Spinal cord (tissue), 10 donors: Measurements from ENCODE around the gene LDB1. TPM values are rescaled to one million over a fixed set of nuclear protein-coding genes. Genes with fewer than 3 reads are reported as not detected.
A peak's percentile ranks its signal among the peaks of the same experiment; 100 is the strongest.

Source experiments
- DNase-seq, 6 donors: peaks; one replicate each; pipeline versions ENCODE4 v3.0.0 to v3.0.0-alpha.2; 2013 to 2015; ENCODE audit warnings: low spot score in 6 of 6, low read depth in 4 of 6
- H3K27ac ChIP-seq: one replicate; pipeline ENCODE4 v1.5.1; 2013; ENCODE audit warnings: low read depth, low read length, control low read depth
- H3K27me3 ChIP-seq: one replicate; pipeline ENCODE4 v1.6.1; 2013; ENCODE audit warnings: low read length; ENCODE audit not compliant: control insufficient read depth, insufficient read depth
- H3K36me3 ChIP-seq: one replicate; pipeline ENCODE4 v1.6.1; 2013; ENCODE audit warnings: low read length; ENCODE audit not compliant: control insufficient read depth, insufficient read depth
- H3K4me1 ChIP-seq: one replicate; pipeline ENCODE4 v1.6.1; 2013; ENCODE audit warnings: low read length; ENCODE audit not compliant: control insufficient read depth, insufficient read depth
- H3K4me3 ChIP-seq: one replicate; pipeline ENCODE4 v1.5.1; 2013; ENCODE audit warnings: low read depth, low read length, control low read depth
- H3K9me3 ChIP-seq: one replicate; pipeline ENCODE4 v1.6.1; 2013; ENCODE audit warnings: low read length; ENCODE audit not compliant: control insufficient read depth, insufficient read depth
- WGBS: methylation state at CpG from one replicate; pipeline ENCODE4 v1.1.5; 2013; ENCODE audit warnings: missing lambda C conversion rate; ENCODE audit not compliant: insufficient coverage; 5-methylcytosine and 5-hydroxymethylcytosine counted together
- long read RNA-seq, 4 donors: transcript quantifications; one replicate each; lab custom pipeline, GENCODE V29; 2026
- polyA plus RNA-seq, 2 donors: library from polyadenylated mRNA; unstranded; fragments of 120-200 nt; gene quantifications; one replicate each; pipeline ENCODE4 v1.2.1, GENCODE V29; 2013; ENCODE audit not compliant: insufficient read length in 2 of 2
- total RNA-seq, 2 donors: library from RNA; depleted of rRNA in 1 of 2; stranded (reverse); fragments of 120-200 nt in 1 of 2; fragments of >200 nt in 1 of 2; gene quantifications; one replicate each; pipeline versions ENCODE4 v1.2.3 to v1.2.4, GENCODE V29; 2013 to 2014
- donor health status: healthy.

LDB1 gene
- total RNA-seq (10 to 100 TPM; 40.4 to 84.9 TPM), polyA plus RNA-seq (100 to 1,000 TPM in 1 of 2 donors, 10 to 100 TPM in 1; 95.7 to 102 TPM)
- long read RNA-seq, donor 1, transcript LDB1-202 (11 exons, 2,089 nt), result major isoform, 10 of 39 reads
- long read RNA-seq, donor 1, partial matches to known transcripts, result 21 of 39 reads
- long read RNA-seq, donor 1, other reads (novel, unspliced or antisense), result 5 of 39 reads
- long read RNA-seq, donor 2, partial matches to known transcripts, result 21 of 26 reads
- long read RNA-seq, donor 2, other reads (novel, unspliced or antisense), result 0 of 26 reads
- long read RNA-seq, donor 3, partial matches to known transcripts, result 15 of 21 reads
- long read RNA-seq, donor 3, other reads (novel, unspliced or antisense), result 0 of 21 reads
- long read RNA-seq, donor 4, transcript LDB1-202 (11 exons, 2,089 nt), result major isoform, 5 of 54 reads
- long read RNA-seq, donor 4, partial matches to known transcripts, result 45 of 54 reads
- long read RNA-seq, donor 4, other reads (novel, unspliced or antisense), result 0 of 54 reads

GRCh38 chr10:102120142-102120990, at the start of gene LDB1:
Gene LDB1, minus strand, starts transcription at chr10:102120368. Its CDS starts 258 bp downstream, at chr10:102120110.
- peaks cover 57% of the 10 kb centered on the region for H3K4me1 ChIP-seq
- peak in 4 of 6 donors; percentile 73 to 96 (median 86) for DNase-seq
- no peaks in the 10 kb centered on the region for H3K9me3 ChIP-seq
- H3K27ac ChIP-seq, result peak within 1 kb of the TSS; percentile 93
- H3K4me3 ChIP-seq, result peak within 1 kb of the TSS; percentile 90
- H3K27me3 ChIP-seq, result no peaks in the 10 kb centered on the region
- H3K36me3 ChIP-seq, result peaks cover 5% of the 10 kb centered on the region
- WGBS, result under 1% methylated on average over 101 of the region's 104 CpGs

- H3K27me3 ChIP-seq, result no peaks in the 10 kb centered on the region
- H3K4me1 ChIP-seq, result peaks cover 5% of the 10 kb centered on the region
- no peak for DNase-seq
- H3K27ac ChIP-seq, result no peak overlapping the region
- H3K9me3 ChIP-seq, result no peaks in the 10 kb centered on the region
- H3K36me3 ChIP-seq, result no peaks in the 10 kb centered on the region
- no peak overlapping the region for H3K4me3 ChIP-seq
- WGBS, result no CpG with 5 or more reads among the region's 1 CpG
Measured at GRCh38 chr10:102167861-102168260, 47.7 kb upstream of the LDB1 start.

- no peaks in the 10 kb centered on the region for H3K4me1 ChIP-seq
- H3K27ac ChIP-seq, result no peak overlapping the region
- no peak for DNase-seq
- peaks cover 38% of the 10 kb centered on the region for H3K36me3 ChIP-seq
- no peaks in the 10 kb centered on the region for H3K27me3 ChIP-seq
- no peaks in the 10 kb centered on the region for H3K9me3 ChIP-seq
- 76% methylated on average over 3 of the region's 4 CpGs for WGBS
- no peak overlapping the region for H3K4me3 ChIP-seq
Measured at GRCh38 chr10:102163342-102163989, 43.3 kb upstream of the LDB1 start.

- no peak overlapping the region for H3K27ac ChIP-seq
- H3K4me3 ChIP-seq, result no peak overlapping the region
- DNase-seq, result no peak
- peaks cover 66% of the 10 kb centered on the region for H3K36me3 ChIP-seq
- no peaks in the 10 kb centered on the region for H3K4me1 ChIP-seq
- no peaks in the 10 kb centered on the region for H3K9me3 ChIP-seq
- WGBS, result 94% methylated on average over 2 of the region's 4 CpGs
- no peaks in the 10 kb centered on the region for H3K27me3 ChIP-seq
Measured at GRCh38 chr10:102159831-102160230, 39.7 kb upstream of the LDB1 start.

GRCh38 chr10:102159051-102159597, 39.0 kb upstream of the LDB1 start:
- no peak overlapping the region for H3K27ac ChIP-seq
- H3K27me3 ChIP-seq, result no peaks in the 10 kb centered on the region
- no peak overlapping the region for H3K4me3 ChIP-seq
- no peaks in the 10 kb centered on the region for H3K9me3 ChIP-seq
- H3K4me1 ChIP-seq, result no peaks in the 10 kb centered on the region
- H3K36me3 ChIP-seq, result peaks cover 71% of the 10 kb centered on the region
- WGBS, result 100% methylated on average over 3 of the region's 5 CpGs
- DNase-seq, result no peak

- Histone ChIP-seq H3K27ac (no peak overlapping the region), H3K27me3 (no peaks in the 10 kb centered on the region), H3K36me3 (peaks cover 70% of the 10 kb centered on the region), H3K4me3 (no peak overlapping the region), H3K9me3 (no peaks in the 10 kb centered on the region), H3K4me1 (peaks cover 5% of the 10 kb centered on the region)
- 91% methylated on average over 3 of the region's 3 CpGs for WGBS
- DNase-seq, result no peak
Measured at GRCh38 chr10:102157224-102157623, 37.1 kb upstream of the LDB1 start.

GRCh38 chr10:102154466-102155116, 34.4 kb upstream of the LDB1 start:
- Histone ChIP-seq H3K27me3 (no peaks in the 10 kb centered on the region), H3K36me3 (peaks cover 45% of the 10 kb centered on the region), H3K4me1 (peaks cover 11% of the 10 kb centered on the region), H3K9me3 (no peaks in the 10 kb centered on the region), H3K4me3 (no peak overlapping the region), H3K27ac (no peak overlapping the region)
- DNase-seq, result no peak
- 98% methylated on average over 5 of the region's 11 CpGs for WGBS

- peaks cover 48% of the 10 kb centered on the region for H3K36me3 ChIP-seq
- H3K4me1 ChIP-seq, result peaks cover 11% of the 10 kb centered on the region
- no peaks in the 10 kb centered on the region for H3K9me3 ChIP-seq
- WGBS, result 68% methylated on average over 3 of the region's 5 CpGs
- no peak for DNase-seq
- no peak overlapping the region for H3K27ac ChIP-seq
- no peaks in the 10 kb centered on the region for H3K27me3 ChIP-seq
- H3K4me3 ChIP-seq, result peak overlapping the region; percentile 98
Measured at GRCh38 chr10:102153093-102153620, 33.0 kb upstream of the LDB1 start.
